ENCODE data around the gene TNFRSF1A. TPM values are rescaled to one million over a fixed set of nuclear protein-coding genes. Genes with fewer than 3 reads are reported as not detected.

TNFRSF1A gene
- total and polyA plus RNA-seq, 2 of the 13 experiments (the other 11 are each of a cell fraction or from before 2014, with no cell fraction given), result 41.5 to 61.2 TPM

- TF ChIP-seq ZNF362 (CRISPR knock-in tag; IDR thresholded peaks at IDR 0.05; ENCODE audit: borderline replicate concordance) (peak; percentile 92; the same call in 1 of the 2 replicates), ADNP (CRISPR knock-in tag; IDR thresholded peaks at IDR 0.05) (peak; percentile 34; the same call in 1 of the 2 replicates), POLR2G (IDR thresholded peaks at IDR 0.05; ENCODE audit: low read depth, low read length) (peak; percentile 82), SAP130 (CRISPR knock-in tag; IDR thresholded peaks at IDR 0.05; ENCODE audit: low read depth) (peak; percentile 52; the same call in 1 of the 2 replicates), ZNF639 (CRISPR knock-in tag; conservative IDR thresholded peaks at IDR 0.05) (peak; percentile 33; the same call in 1 of the 2 replicates), CBX2 (IDR thresholded peaks at IDR 0.05; ENCODE audit: low read depth, low read length) (no peak), CBX2 (CRISPR knock-in tag; IDR thresholded peaks at IDR 0.05; ENCODE audit: low read depth) (0 out of 2 replicates have a peak, but pooled peaks have one; percentile 23), ETV5 (CRISPR knock-in tag; IDR thresholded peaks at IDR 0.05; ENCODE audit: borderline replicate concordance) (peak; percentile 89), ZFY (CRISPR knock-in tag; IDR thresholded peaks at IDR 0.05) (0 out of 2 replicates have a peak, but pooled peaks have one; percentile 52), UBTF (CRISPR knock-in tag; IDR thresholded peaks at IDR 0.05) (0 out of 2 replicates have a peak, but pooled peaks have one; percentile 42), NR2C2 (CRISPR knock-in tag; IDR thresholded peaks at IDR 0.05; ENCODE audit: borderline replicate concordance) (peak; percentile 22; the same call in 1 of the 2 replicates), ZNF773 (CRISPR knock-in tag; IDR thresholded peaks at IDR 0.05; ENCODE audit: borderline replicate concordance) (no peak), ZBTB37 (CRISPR knock-in tag; IDR thresholded peaks at IDR 0.05) (0 out of 2 replicates have a peak, but pooled peaks have one; percentile 16), HNRNPL (IDR thresholded peaks at IDR 0.05; ENCODE audit: low read depth, low read length) (peak; percentile 93)
Measured at GRCh38 chr12:6335451-6336078, 6.3 kb downstream of the TNFRSF1A start (continued).
